NT2/D1 (cell line): ENCODE results near the gene FGF3.

ENCODE experiments used
- SUZ12 ChIP-seq: IDR thresholded peaks from 2 replicates; pipeline ENCODE4 v1.6.1; 2011; ENCODE audit not compliant: insufficient read length, insufficient read depth; ENCODE audit errors: extremely low read depth
- YY1 ChIP-seq: IDR thresholded peaks from 2 replicates; pipeline ENCODE4 v1.6.1; 2011; ENCODE audit not compliant: insufficient read length, insufficient read depth
- ZNF274 ChIP-seq: IDR thresholded peaks from 2 replicates; pipeline ENCODE4 v1.6.1; 2011; ENCODE audit warnings: mild to moderate bottlenecking, low read depth, low read length

GRCh38 chr11:69802590-69802989 lies 16.6 kb downstream of the FGF3 start:
- TF ChIP-seq ZNF274: no peak
- TF ChIP-seq YY1: no peak
- TF ChIP-seq SUZ12: no peak
